ENCODE data around the gene CREG2. TPM values are rescaled to one million over a fixed set of nuclear protein-coding genes. Genes with fewer than 3 reads are reported as not detected.

The CREG2 gene
- total RNA-seq, 4 donors from 2014 or later = 0.04 to 0.54 TPM; not detected in 2

DNA sequence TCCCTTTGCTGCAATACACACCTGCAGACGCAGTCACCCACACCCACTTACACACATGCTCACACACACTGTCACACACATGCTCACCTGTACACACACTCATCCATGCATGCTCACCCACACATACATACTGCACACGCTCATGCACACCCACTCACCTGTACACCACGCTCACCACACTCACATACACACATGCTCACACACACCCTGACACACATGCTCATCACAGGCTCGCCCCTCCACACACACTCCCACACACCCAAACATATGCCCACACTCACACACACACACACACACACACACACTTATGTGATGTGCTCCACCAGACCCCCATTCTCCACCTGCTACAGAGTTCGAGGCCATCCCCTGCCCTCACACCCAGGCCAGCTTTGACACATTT is 22.8 kb upstream of the CREG2 start:
- H3K27ac ChIP-seq = no peak overlapping the region
- no peak overlapping the region for H3K4me3 ChIP-seq
- peaks cover 0 to 2% (median 0%) of the 10 kb centered on the region in 3 donors for H3K9me3 ChIP-seq
- no peaks in the 10 kb centered on the region for H3K4me1 ChIP-seq
- 89 to 95% methylated on average over 4 to 5 of the region's 5 CpGs for WGBS, 2 donors (ENCODE audit: low coverage in 1 of 2)
- no peaks in the 10 kb centered on the region for H3K36me3 ChIP-seq
- no peak for ATAC-seq
- peaks cover 7% of the 10 kb centered on the region for H3K27me3 ChIP-seq
- TF ChIP-seq POLR2A (IDR thresholded peaks at IDR 0.05) = no peak
- TF ChIP-seq EP300 (IDR thresholded peaks at IDR 0.05) = no peak
- TF ChIP-seq CTCF (IDR thresholded peaks at IDR 0.05) = no peak
- no peak for TF ChIP-seq POLR2AphosphoS5 (IDR thresholded peaks at IDR 0.05)

DNA sequence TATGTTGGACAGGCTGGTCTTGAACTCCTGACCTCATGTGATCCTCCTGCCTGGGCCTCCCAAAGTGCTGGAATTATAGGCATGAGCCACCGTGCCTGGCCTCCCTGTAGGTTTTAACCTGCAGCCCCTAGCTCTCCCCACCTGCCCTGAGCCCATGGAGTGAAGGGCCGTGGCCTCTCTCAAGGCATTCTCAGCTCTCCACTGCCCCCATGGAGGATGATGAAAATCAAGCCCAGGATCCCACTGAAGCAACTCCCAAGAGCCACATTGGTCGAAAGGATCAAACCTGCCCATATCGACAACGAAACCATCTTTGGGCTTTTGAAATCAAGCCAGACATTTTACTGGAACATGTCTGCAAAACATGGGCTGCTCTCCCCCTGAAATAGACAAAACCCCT is 22.4 kb upstream of the CREG2 start:
- H3K27me3 ChIP-seq = peaks cover 7% of the 10 kb centered on the region
- no peak overlapping the region for H3K27ac ChIP-seq
- WGBS, 2 donors (ENCODE audit: low coverage in 1 of 2) = 81% methylated on average over 3 of the region's 5 CpGs; no CpG with 5 or more reads in 1 of the 2 donors
- TF ChIP-seq EP300 (IDR thresholded peaks at IDR 0.05) (no peak), CTCF (IDR thresholded peaks at IDR 0.05) (no peak), POLR2AphosphoS5 (IDR thresholded peaks at IDR 0.05) (no peak)
- no peak overlapping the region for H3K4me3 ChIP-seq
- no peaks in the 10 kb centered on the region for H3K36me3 ChIP-seq
- no peak for ATAC-seq
- no peaks in the 10 kb centered on the region for H3K4me1 ChIP-seq
- H3K9me3 ChIP-seq = no peaks in the 10 kb centered on the region

DNA sequence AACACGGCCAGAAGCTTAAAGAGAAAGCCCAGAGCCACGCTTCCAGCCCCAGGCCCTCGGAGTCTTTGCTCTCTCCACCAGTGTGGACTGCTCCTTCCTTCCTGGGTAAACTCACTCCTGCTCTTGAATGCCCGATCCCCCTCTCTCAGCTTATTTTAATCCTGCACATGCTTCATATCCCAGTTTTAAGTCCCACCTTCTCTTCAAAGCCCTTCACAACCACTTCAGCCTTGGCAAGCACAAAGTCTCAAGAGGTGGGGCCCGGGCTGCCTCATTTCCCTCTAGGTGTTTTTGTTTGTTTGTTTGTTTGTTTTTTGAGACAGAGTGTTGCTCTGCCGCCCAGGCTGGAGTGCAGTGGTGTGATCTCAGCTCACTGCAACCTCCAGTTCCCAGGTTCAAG is 21.6 kb upstream of the CREG2 start:
- Histone ChIP-seq H3K9me3 (no peaks in the 10 kb centered on the region), H3K27me3 (peaks cover 7% of the 10 kb centered on the region), H3K4me1 (no peaks in the 10 kb centered on the region), H3K4me3 (no peak overlapping the region), H3K27ac (no peak overlapping the region), H3K36me3 (no peaks in the 10 kb centered on the region)
- no peak for TF ChIP-seq POLR2A (IDR thresholded peaks at IDR 0.05)
- TF ChIP-seq POLR2AphosphoS5 (IDR thresholded peaks at IDR 0.05) = no peak
- no peak for TF ChIP-seq CTCF (IDR thresholded peaks at IDR 0.05)
- TF ChIP-seq EP300 (IDR thresholded peaks at IDR 0.05) = no peak
- no peak for ATAC-seq
- WGBS, 2 donors (ENCODE audit: low coverage in 1 of 2) = 91 to 100% methylated on average over 3 to 6 of the region's 6 CpGs

- WGBS, 2 donors (ENCODE audit: low coverage in 1 of 2) = 64 to 72% methylated on average over 7 of the region's 7 CpGs
- TF ChIP-seq CTCF (IDR thresholded peaks at IDR 0.05) (no peak), POLR2AphosphoS5 (IDR thresholded peaks at IDR 0.05) (no peak), POLR2A (IDR thresholded peaks at IDR 0.05) (no peak), EP300 (IDR thresholded peaks at IDR 0.05) (no peak)
- ATAC-seq = no peak
- Histone ChIP-seq H3K4me1 (no peaks in the 10 kb centered on the region), H3K27me3 (peaks cover 11% of the 10 kb centered on the region), H3K9me3 (no peaks in the 10 kb centered on the region), H3K4me3 (no peak overlapping the region), H3K27ac (no peak overlapping the region), H3K36me3 (no peaks in the 10 kb centered on the region)
Observed at GRCh38 chr2:101405351-101405899, 18.1 kb upstream of the CREG2 start.

DNA sequence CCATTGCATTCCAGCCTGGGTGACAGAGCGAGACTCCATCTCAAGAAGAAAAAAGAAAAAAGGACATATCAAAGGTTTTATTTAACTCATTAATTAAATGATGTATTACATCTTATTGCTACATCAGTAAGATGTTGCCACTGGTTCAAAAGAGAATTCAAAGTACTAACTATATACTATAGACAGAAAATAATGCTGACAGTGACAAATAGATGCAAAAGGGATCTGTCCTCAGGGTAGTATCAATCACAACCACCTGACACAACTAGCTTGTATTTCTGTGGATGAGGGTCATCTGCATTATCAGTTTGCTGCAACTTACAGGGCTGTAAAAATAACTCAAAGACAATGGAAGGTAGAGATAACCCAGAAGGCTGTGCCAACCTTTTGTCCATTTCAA is 16.4 kb upstream of the CREG2 start:
- H3K4me3 ChIP-seq = no peak overlapping the region
- no peaks in the 10 kb centered on the region for H3K9me3 ChIP-seq
- WGBS, 2 donors (ENCODE audit: low coverage in 1 of 2) = 89 to 100% methylated on average over 1 of the region's 1 CpG
- TF ChIP-seq POLR2A (IDR thresholded peaks at IDR 0.05) (no peak), CTCF (IDR thresholded peaks at IDR 0.05) (no peak), POLR2AphosphoS5 (IDR thresholded peaks at IDR 0.05) (no peak), EP300 (IDR thresholded peaks at IDR 0.05) (no peak)
- no peaks in the 10 kb centered on the region for H3K4me1 ChIP-seq
- no peak overlapping the region for H3K27ac ChIP-seq
- ATAC-seq = no peak
- no peaks in the 10 kb centered on the region for H3K36me3 ChIP-seq
- peaks cover 11% of the 10 kb centered on the region for H3K27me3 ChIP-seq
